HG03095 (cell line): ENCODE measurements around the gene ZNF879.

Experiments
- ATAC-seq: cut with Tn5 transposase; IDR thresholded peaks from one replicate; pipeline ENCODE4 v1.9.1; 2021; ENCODE audit warnings: moderate library complexity; ENCODE audit not compliant: unreplicated experiment

ZNF879 gene

DNA sequence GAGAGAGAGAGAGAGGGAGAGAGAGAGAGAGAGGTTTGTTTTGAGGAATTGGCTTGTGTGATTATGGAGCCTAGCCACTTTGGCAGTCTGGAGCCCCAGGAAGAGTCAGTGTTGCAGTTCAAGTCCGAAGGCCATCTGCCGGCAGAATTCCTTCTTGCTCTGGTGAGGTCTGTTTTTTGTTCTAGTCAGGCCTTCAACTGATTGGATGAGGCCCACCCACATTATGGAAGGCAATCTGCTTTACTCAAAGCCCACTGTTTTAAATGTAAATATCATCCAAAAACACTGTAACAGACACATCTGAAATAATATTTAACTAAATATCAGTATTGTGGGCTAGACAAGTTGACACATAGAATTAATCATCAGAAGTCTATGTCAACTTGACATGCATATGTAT lies 17.0 kb upstream of the ZNF879 start:
- no peak for ATAC-seq

DNA sequence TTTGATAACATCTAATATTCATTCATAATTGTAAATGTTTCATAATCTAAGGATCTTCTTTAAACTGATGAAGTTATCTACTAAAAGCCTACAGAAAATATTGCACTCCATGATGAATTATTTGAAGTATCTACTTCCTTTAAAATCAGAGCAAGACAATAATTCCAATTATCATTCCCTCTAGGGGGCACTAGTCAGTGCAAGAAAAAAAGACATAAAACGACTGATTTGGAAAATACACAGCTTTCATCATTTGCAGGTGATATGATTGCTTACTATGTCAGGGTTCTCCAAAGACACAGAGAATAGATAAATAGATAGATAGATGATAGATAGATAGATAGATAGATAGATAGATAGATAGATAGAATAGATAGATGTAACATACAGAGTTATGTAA lies 14.9 kb upstream of the ZNF879 start:
- ATAC-seq: no peak

DNA sequence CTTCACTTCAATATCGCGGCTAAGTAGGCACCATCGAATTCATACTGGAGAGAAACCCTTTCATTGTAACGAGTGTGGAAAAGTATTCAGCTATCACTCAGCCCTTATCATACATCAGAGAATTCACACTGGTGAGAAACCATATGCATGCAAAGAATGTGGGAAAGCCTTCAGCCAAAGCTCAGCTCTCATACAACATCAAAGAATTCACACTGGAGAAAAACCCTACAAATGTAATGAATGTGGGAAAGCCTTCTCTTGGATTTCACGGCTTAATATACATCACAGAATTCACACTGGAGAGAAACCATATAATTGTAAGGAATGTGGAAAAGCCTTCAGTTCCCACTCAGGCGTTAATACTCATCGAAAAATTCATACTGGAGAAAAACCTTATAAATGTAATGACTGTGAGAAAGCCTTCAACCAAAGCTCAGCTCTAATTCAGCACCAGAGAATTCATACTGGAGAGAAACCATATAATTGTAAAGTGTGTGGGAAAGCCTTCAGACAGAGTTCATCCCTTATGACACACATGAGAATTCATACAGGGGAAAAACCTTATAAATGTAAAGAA lies 9.5 kb downstream of the ZNF879 start:
- ATAC-seq: no peak

DNA sequence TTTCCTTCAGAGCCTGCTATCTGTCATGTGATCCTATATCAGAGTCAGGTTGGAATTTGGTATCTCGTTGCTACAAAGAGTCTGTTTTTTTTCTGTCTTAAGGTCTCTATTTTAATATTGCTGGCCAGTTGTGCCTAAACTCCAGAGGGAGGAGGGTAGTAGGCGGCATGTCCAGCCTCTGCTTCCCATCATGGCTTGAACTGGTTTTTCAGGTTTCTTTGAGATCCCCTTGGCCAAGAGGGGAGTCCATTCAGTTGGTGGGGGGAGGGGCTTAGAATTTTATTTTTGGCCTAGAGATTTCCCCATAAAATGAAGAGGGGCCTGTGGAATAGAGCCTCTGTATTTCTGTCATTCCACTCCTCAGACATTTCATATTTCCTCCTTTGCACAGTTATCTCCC lies 21.2 kb downstream of the ZNF879 start:
- ATAC-seq: no peak

DNA sequence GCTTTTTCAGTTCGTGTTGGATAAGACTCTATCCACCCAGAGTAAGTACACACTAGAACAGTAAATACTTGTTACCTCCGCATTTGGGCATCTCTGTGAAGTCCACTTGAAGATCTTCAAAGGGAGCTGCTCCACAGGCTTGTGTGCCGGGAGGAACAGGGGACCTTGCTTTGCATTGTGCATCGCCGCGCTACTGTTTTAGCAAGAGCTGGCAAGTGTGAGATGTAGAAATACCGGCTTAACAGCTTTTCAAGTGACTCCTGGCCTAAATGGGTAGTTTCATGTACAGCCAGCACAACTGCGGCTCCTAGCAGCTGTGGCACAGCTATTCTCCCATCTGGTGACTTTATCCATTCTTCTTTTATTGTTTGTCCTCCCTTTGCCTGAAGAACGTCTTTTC lies 28.2 kb downstream of the ZNF879 start:
- ATAC-seq: no peak

DNA sequence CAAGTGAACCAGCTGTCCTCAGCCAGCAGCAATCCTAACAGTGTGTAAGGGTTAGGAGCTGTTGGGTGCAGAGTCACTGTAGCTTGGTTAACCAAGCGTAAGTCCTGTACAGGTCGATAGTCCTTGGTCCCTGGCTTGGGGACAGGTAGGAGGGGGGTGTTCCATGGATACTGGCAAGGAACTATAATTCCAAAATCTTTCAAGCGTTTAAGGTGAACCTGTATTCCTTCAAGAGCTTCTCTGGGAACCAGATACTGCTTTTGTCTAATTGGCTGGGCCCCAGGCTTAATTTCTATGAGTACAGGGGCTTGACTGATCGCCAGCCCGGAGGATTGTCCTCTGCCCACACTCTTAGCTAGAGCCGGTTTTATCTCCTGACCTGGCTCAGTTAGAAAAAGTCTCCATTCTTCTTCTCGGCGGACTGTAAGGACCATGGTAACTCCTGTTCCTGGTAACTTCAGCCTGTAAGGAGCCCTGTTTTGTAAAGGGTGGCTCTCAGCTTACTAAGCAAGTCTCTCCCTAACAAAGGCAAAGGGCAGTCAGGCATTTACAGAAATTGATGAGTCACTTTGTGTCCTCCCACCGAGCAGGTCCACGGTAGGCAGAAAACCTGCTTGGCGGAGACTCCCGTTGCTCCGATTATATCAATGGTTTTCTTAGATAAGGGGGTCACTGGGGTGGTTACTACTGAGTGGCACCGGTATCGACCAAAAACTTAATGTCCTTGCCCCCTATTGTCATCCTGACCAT lies 30.6 kb downstream of the ZNF879 start:
- no peak for ATAC-seq

DNA sequence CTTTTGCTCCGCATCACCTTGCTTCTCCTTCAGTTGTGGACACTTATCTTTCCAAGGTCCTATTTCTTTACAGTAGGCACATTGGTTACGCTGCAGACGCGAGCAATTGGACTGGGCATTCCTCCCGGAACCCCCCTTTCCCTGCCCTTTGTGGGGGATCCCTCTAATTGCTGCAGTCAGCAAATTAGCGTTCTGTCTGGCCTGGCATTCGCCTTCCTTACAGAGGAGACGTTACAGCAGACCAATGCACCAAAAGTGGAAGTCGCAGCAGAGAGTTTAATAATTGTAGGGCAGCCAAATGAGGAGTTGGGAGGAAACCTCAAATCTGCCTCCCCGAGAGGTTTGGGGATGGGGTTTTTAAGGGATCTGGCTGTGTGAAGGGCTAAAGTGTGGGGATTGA lies 31.3 kb downstream of the ZNF879 start:
- ATAC-seq: no peak

- ATAC-seq: no peak
Measured at GRCh38 chr5:179055436-179055835, 31.8 kb downstream of the ZNF879 start.

GRCh38 chr5:179055841-179056240 lies 32.2 kb downstream of the ZNF879 start:
- no peak for ATAC-seq

- no peak for ATAC-seq
Measured at GRCh38 chr5:179060116-179061008, 36.8 kb downstream of the ZNF879 start, which contains the start of gene ZNF354C. Gene ZNF354C (plus strand): TSS chr5:179060373. CDS start chr5:179062069, 1,696 bp downstream.

- ATAC-seq: no peak
Measured at GRCh38 chr5:179061025-179061424, 37.4 kb downstream of the ZNF879 start.

- ATAC-seq: no peak
Measured at GRCh38 chr5:179065703-179066102, 42.1 kb downstream of the ZNF879 start.

DNA sequence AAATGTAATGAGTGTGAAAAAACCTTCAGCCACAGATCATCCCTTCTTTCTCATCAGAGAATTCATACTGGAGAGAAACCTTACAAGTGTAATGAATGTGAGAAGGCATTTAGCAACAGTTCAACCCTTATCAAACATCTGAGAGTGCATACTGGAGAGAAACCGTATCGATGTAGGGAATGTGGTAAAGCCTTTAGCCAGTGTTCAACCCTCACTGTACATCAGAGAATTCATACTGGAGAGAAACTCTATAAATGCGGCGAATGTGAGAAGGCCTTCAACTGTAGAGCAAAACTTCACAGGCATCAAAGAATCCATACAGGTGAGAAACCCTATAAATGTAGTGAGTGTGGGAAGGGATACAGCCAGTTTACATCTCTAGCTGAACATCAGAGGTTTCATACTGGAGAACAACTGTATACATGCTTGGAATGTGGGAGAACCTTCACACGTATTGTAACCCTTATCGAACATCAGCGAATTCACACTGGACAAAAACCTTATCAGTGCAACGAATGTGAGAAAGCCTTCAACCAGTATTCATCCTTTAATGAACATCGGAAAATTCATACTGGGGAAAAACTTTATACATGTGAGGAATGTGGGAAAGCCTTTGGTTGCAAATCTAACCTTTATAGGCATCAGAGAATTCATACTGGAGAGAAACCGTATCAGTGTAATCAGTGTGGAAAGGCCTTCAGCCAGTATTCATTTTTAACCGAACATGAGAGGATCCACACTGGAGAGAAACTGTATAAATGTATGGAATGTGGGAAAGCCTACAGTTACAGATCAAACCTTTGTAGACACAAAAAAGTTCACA lies 55.8 kb downstream of the ZNF879 start:
- no peak for ATAC-seq

DNA sequence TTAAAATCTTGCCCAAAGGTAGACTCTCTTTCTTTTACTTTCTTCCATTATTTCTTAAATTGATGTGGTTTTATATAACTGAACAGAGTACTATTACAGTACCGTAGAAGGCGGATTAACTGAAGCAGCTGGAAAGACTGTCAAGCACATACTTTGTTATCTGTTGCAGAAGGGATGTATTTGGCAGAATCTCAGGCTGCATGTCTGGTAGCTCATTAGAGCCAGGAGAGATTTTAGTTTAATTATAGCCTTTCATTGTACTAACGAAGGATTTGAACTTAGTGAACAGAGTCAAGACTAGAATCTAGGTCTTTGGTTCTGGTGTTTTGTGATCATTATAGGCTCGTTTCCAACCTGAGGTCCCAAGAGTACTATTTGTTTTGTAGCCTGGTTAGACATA lies 57.1 kb downstream of the ZNF879 start:
- no peak for ATAC-seq
